SU-DHL-6 (cell line): ENCODE measurements around the gene APBA2.

Experiments
- H2AFZ ChIP-seq: fragments of 200-600 bp; sonication (generic); 2 replicates; pipeline ENCODE4 v1.6.1; 2014; ENCODE audit warnings: low read depth, mild to moderate bottlenecking, moderate library complexity, mixed read lengths, antibody characterized with exemption, low read length; ENCODE audit not compliant: severe bottlenecking
- H3F3A ChIP-seq: fragments of 200-600 bp; shearing (Covaris generic); 2 replicates; pipeline ENCODE4 v1.6.0; 2016; ENCODE audit warnings: antibody characterized with exemption, mild to moderate bottlenecking; ENCODE audit not compliant: insufficient read depth
- H3K27ac ChIP-seq: fragments of 200-600 bp; sonication (generic); 2 replicates; pipeline ENCODE4 v1.5.1; 2016; ENCODE audit warnings: low read depth, mild to moderate bottlenecking, low read length, moderate library complexity, mixed read lengths
- H3K27me3 ChIP-seq: fragments of 200-600 bp; sonication (generic), shearing (Covaris generic); 2 replicates; pipeline ENCODE4 v1.6.0; 2014; ENCODE audit warnings: mild to moderate bottlenecking, low read length
- H3K36me3 ChIP-seq: fragments of 200-600 bp; sonication (generic); 2 replicates; pipeline ENCODE4 v1.6.1; 2014; ENCODE audit warnings: mild to moderate bottlenecking, low read length, mixed read lengths
- H3K4me2 ChIP-seq: fragments of 300-600, 200-600 bp; shearing (Covaris generic), sonication (generic); 2 replicates; pipeline ENCODE4 v1.6.0; 2014; ENCODE audit warnings: low read length, low read depth, mild to moderate bottlenecking; ENCODE audit not compliant: poor library complexity, severe bottlenecking
- H3K4me3 ChIP-seq: fragments of 200-600 bp; sonication (generic); 2 replicates; pipeline ENCODE4 v1.5.1; 2014; ENCODE audit warnings: antibody characterized with exemption, low read length, mild to moderate bottlenecking, mixed read lengths; ENCODE audit not compliant: insufficient read depth, poor library complexity, severe bottlenecking
- H3K79me2 ChIP-seq: fragments of 200-600 bp; sonication (generic); 2 replicates; pipeline ENCODE4 v1.6.1; 2014; ENCODE audit warnings: mild to moderate bottlenecking, low read length, moderate library complexity; ENCODE audit not compliant: insufficient read depth
- H3K9ac ChIP-seq: fragments of 200-600 bp; sonication (generic); 2 replicates; pipeline ENCODE4 v1.7.0; 2014; ENCODE audit warnings: mild to moderate bottlenecking, low read length
- H3K9me2 ChIP-seq: fragments of 200-600 bp; sonication (generic); replicated peaks from 2 replicates; pipeline ENCODE4 v1.6.1; 2014; ENCODE audit warnings: low read length; ENCODE audit not compliant: insufficient read depth
- H3K9me3 ChIP-seq: fragments of 200-600 bp; sonication (generic); 2 replicates; pipeline ENCODE4 v1.6.1; 2014; ENCODE audit warnings: low read length, mixed read lengths; ENCODE audit not compliant: insufficient read depth
- H4K20me1 ChIP-seq: fragments of 200-600 bp; sonication (generic); 2 replicates; pipeline ENCODE4 v1.6.1; 2014; ENCODE audit warnings: low read depth, mild to moderate bottlenecking, antibody characterized with exemption, low read length, moderate library complexity, mixed read lengths
- CTCF ChIP-seq: fragments of 200-600 bp; sonication (generic); IDR thresholded peaks from one replicate; pipeline ENCODE4 v1.5.1; 2017; ENCODE audit warnings: antibody characterized with exemption, mild to moderate bottlenecking, low read length, moderate library complexity; ENCODE audit not compliant: insufficient read depth, poor library complexity, severe bottlenecking
- EZH2phosphoT487 ChIP-seq: fragments of 200-600 bp; sonication (generic), shearing (Covaris generic); conservative IDR thresholded peaks from 2 replicates; pipeline ENCODE4 v1.6.1; 2018; ENCODE audit warnings: mild to moderate bottlenecking, antibody characterized with exemption, low read length, moderate library complexity, mixed read lengths

APBA2 gene

GRCh38 chr15:29116970-29117700 lies 231.4 kb downstream of the APBA2 start:
- Histone ChIP-seq H3K9me2 (no peaks in the 10 kb centered on the region), H3K4me3 (no peak overlapping the region), H3F3A (no peaks in the 10 kb centered on the region), H3K4me2 (no peak overlapping the region), H4K20me1 (no peaks in the 10 kb centered on the region), H3K27ac (no peak overlapping the region), H3K9ac (no peak overlapping the region), H3K36me3 (no peaks in the 10 kb centered on the region), H3K9me3 (no peaks in the 10 kb centered on the region), H3K79me2 (no peaks in the 10 kb centered on the region), H3K27me3 (no peaks in the 10 kb centered on the region), H2AFZ (no peak overlapping the region)
- TF ChIP-seq EZH2phosphoT487 (no peak), CTCF (no peak)

GRCh38 chr15:29117778-29118177 lies 232.0 kb downstream of the APBA2 start:
- Histone ChIP-seq H3K27me3 (no peaks in the 10 kb centered on the region), H3K9me3 (no peaks in the 10 kb centered on the region), H2AFZ (no peak overlapping the region), H4K20me1 (no peaks in the 10 kb centered on the region), H3K79me2 (no peaks in the 10 kb centered on the region), H3K36me3 (no peaks in the 10 kb centered on the region), H3K9me2 (no peaks in the 10 kb centered on the region), H3K4me3 (no peak overlapping the region), H3K9ac (no peak overlapping the region), H3K4me2 (no peak overlapping the region), H3F3A (no peaks in the 10 kb centered on the region), H3K27ac (no peak overlapping the region)
- TF ChIP-seq EZH2phosphoT487 (no peak), CTCF (no peak)

GRCh38 chr15:29119847-29120246 lies 234.1 kb downstream of the APBA2 start:
- no peak overlapping the region for H3K9ac ChIP-seq
- TF ChIP-seq CTCF (no peak), EZH2phosphoT487 (no peak)

More at GRCh38 chr15:29119847-29120246, 234.1 kb downstream of the APBA2 start:
- H3K4me3 ChIP-seq, result no peak overlapping the region
- H3K27ac ChIP-seq, result no peak overlapping the region
- no peaks in the 10 kb centered on the region for H4K20me1 ChIP-seq
- no peak overlapping the region for H3K4me2 ChIP-seq
- no peak overlapping the region for H2AFZ ChIP-seq
- no peaks in the 10 kb centered on the region for H3K27me3 ChIP-seq
- no peaks in the 10 kb centered on the region for H3K36me3 ChIP-seq
- H3K9me2 ChIP-seq, result no peaks in the 10 kb centered on the region
- no peaks in the 10 kb centered on the region for H3K79me2 ChIP-seq
- no peaks in the 10 kb centered on the region for H3F3A ChIP-seq
- no peaks in the 10 kb centered on the region for H3K9me3 ChIP-seq
